NCI-H128 (cell line): ENCODE data around the gene WDFY4.

ENCODE experiments used
- DNase-seq: peaks from one replicate; lab custom pipeline; 2025; ENCODE audit not compliant: unreplicated experiment; lab: John Stamatoyannopoulos, UW

Gene WDFY4

DNA sequence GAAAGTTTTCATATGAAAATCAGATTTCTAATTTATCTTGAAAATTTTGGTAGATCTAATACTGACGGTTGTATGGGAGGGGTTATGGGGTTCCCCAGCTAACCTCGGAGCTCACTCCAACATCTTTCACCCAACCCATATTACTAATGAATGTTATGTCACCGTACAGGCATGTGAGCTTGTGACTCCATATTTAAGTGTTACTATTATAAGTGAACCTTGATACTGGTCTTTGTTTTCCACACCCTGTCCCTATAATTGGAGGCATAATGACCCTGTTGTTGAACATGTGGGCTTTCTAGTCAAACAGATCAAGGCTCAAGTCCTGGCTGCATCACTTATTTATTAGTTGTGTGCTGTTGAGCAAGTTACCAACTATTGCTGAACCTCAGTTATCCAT is 27.2 kb downstream of the WDFY4 start:
- DNase-seq = no peak

DNA sequence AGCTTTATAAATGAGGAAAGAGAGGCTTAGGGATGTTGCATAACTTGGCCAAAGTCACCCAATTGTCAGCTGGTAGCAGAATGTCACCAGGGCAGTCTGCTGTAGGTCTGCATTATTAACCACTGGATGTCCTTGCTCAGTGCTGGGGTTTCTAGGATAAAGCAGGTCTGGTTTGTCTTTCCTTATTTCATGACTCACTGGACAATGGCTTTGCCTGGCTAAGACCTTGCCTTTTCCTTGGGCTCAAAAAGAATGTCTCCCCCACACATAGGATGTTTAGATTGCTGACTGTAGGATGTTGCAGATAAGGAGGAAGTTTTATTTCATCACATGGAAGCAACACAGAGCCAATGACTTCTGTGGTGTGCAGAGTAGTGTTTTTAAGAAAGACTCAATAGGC is 29.4 kb downstream of the WDFY4 start:
- DNase-seq = no peak

DNA sequence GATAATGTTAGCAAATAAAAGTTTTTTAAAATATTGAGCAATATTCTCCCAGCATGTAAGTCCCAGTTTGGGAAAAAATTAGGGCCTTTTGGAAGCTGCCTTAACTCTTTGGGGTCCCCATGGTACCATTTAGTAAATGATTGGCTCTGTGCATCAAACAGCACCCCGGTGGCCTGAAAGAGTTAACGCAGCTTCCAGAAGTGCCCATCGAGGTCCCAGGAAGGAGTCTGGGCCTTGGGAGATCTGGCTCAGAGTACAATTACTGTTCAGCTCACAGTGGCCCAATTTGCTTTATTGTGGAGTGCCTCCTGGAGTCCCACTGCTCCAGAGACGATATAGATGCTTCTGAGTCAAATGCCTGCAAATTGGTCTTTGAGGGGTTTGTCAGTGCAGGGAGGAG is 31.7 kb downstream of the WDFY4 start:
- no peak for DNase-seq

DNA sequence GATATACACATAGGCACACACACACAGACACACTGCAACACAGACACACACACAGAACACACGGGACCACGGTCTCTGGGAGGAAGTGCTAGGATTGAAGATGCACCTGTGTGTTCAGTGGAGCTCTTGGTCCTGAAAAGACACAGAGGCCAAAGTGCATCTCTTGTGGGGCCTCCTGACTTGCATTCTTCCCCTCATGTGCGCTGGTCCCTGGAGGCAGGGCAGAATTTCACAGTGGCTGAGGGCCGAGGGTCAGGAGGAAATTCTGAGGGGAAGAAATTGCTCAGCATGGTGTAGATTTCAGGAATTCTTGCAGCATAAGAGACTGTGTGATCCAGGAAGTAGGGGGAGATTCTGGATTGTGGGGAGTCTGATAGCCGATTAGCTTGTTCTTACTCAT is 35.9 kb downstream of the WDFY4 start:
- DNase-seq = no peak

DNA sequence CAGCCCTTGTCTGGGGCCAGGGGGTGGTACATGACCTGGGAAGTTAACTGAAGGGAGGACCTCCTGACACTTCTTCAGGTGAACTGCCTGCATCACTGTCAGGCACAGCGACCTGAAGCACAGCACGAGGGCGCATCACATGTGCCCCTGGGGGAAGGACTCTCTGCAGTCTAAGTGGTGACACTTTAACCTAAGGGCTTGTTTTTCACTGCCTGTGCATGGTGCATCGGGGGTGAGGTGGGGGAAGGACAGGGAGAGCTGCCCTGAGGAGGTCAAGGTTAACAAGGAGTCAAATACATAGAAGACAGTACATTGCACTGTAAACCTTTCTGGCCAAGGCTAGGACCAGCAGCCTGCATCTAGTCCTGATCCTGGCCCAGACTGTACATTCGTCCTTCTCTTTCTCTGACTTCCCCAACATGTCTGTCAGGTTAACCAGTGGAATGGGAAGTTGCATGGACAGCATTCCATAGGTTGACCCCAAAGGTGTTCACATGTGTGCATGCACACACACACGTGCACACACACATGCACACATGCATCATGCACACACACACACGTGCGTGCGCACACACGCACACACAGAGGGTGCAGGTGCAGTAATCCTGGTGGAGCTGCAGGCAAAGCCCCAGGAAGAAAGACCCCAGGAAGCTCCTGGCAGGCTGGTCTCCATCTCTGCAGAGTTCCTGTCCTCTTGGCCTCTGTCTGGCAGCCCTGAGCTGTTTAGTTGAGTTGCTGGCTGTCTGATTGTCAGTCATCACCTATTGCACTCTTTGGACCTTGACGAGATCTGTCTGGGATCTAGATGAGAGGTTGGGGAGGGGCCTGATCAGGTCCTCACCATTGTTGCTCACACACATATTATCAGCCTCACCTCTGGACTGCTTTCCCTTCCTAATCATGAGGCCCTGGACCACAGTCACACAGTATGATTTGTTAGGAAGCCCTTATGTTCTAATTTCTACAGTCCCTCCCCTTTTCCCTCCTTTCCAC is 37.8 kb downstream of the WDFY4 start:
- no peak for DNase-seq

DNA sequence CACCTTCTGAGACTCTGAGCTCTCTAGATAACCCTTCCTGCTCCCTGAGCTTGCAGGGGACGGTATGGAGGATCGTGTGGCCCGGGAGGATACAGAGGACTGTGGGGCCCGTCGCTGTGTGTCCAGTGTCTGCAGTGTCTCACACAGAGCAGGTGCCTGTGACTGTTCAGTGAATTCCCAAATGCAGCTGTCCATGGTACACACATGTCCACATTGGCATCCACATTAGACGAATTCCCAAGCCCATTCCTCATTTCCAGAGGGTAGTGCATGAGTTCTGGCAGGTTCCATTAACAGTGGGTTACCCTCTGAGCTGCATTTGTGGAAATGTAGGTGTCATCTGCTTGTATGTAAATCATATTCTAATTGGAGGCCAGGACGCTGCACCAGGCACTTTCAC is 39.5 kb downstream of the WDFY4 start:
- DNase-seq = no peak

DNA sequence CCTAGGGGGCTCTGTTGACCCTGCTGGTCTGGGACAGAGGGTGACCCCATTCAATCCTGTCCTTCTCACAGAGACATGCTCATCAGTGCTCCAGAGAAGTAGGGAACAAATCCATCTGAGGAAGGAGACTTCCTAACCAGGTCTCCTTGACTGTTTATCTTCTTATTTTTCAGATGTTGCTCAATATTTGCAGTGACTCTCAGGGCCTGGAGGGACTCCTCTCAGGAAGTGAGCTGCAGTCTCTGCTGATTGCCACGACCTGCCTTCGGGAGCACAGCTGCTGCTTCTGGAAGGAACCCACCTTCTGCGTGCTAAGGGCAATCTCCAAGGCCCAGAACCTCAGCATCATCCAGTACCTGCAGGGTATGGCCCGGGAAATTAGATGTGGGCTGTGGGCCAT is 41.0 kb downstream of the WDFY4 start:
- DNase-seq = no peak

DNA sequence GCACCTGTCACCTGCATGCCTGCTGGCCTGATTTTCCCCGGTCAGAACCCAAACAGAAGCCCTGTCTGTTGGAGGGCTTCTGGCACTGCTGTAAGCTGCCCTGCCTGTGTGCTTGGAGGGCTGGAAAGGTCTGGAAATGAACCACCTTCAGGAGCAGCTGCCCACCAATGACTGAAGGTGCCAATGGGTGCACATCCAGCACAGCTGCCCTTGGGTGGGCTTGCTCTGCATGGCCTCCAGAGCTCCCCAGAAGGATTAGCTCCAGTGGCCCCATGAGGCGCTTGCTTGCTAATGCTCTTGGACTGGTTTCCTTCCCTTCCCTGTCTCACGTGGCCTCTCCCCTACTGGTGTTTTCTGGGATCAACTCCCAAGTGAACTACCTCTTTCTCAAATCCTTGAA is 43.2 kb downstream of the WDFY4 start:
- DNase-seq = no peak

DNA sequence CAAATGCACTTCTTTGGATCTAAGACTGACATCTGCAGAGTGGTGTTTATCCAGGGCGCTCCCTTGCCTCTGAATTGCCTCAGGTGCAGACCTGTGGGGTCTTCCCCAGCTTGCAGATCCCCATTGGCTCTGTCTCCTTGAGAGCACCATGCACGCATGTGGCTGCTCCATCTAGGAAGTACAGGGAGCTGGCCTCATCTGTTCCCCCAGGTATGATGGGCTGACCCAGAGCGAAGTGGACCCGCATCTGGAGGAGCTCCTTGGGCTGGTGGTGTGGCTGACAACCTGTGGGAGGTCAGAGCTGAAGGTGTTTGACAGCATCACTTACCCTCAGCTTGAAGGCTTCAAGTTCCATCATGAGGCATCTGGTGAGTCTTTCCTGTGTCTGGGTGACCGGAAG is 44.5 kb downstream of the WDFY4 start:
- no peak for DNase-seq

DNA sequence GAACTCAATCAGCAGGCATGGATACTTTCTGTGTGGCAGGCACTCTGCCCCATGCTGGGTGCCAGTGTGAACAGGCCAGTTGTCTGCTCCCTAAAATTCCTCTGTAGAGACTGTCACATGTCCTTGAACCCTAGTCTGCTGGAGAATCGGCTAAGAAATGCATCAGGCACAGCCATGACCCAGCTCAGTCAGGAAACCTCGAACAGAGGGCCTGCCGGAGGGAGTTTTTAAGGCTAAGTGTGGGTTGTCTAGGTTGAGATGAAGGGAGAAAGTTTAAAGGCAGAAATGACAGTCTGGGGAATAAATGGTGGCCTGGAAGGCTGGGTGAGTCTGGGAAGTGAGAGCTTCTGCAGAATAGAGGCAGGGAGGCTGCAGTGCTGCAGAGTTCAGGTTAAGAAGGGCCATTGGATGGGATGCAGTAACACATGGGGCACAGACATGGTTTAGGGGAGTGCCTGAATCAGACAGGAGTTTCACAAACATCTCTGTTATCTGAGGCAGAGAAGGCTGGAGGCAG is 45.3 kb downstream of the WDFY4 start:
- DNase-seq = no peak

DNA sequence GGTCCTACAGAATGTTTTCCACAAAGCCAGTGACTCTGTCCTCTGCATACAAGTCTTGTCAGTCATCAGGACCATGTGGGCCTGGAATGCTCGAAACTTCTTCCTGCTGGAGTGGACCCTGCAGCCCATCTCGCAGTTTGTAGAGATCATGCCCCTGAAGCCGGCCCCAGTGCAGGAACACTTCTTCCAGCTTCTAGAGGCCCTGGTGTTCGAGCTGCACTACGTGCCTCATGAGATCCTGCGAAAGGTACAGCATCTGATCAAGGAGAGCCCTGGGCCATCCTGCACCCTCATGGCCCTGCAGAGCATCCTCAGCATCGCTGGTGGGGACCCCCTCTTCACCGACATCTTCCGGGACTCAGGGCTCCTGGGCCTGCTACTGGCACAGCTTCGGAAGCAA is 46.5 kb downstream of the WDFY4 start:
- no peak for DNase-seq

DNA sequence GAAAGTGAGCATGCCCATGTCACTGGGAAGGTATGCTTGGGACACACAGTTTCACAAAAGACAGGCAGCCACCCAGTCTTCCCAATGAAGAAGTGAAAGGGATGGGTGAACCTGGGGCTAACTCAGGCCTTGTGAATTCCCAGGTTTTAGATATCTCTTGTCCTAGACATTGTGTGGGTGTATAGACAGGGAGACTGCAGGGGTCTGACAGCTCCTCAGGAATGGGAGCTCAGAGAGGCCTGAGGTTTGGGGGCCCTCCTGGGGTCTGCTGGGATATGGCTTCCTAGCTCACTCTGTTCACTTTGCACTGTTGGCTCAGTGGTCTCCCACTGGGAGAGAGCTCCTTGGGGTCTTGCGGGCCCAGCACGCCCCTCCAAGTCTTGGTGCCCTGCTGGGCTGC is 47.0 kb downstream of the WDFY4 start:
- no peak for DNase-seq

DNA sequence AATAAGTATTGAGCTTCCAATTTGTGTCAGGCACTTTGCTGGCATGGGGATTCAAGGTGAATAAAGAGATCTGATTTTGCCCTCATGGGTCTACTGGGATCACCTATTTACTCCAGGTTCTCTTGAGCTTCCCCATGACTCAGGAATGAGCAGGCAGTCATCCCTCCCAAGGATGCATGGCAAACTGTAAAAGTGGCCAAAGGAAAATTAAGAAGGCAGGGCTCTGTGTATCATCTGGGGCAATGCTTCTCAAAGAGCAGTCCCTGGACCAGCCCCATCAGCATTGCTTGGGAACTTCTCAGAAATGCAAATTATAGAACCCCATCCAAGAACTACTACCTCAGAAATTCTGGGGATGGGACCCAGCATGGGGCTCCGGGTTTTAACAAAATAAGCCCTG is 48.7 kb downstream of the WDFY4 start:
- no peak for DNase-seq

DNA sequence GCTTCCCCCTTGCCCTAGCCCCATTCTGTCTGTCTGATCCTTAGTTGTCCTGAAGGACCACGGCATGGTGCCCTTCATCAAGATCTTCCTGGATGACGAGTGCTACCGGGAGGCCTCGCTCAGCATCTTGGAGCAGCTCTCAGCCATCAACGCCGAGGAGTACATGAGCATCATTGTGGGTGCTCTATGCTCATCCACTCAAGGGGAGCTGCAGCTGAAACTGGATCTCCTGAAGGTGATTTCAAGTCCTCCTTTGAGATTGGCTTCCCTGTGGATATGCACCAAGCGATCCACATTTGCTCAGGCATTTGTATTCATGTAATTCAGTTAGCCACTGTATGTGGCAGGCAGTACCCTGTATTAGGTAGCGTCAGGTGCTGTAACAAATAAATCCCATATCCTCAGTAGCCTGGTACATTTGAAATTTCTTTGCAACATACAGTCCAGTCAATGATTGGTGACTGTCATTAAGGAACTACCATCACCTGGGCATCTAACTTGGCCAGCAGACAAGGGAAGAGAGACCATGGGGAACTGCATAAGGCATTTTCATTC is 51.2 kb downstream of the WDFY4 start:
- DNase-seq = no peak

DNA sequence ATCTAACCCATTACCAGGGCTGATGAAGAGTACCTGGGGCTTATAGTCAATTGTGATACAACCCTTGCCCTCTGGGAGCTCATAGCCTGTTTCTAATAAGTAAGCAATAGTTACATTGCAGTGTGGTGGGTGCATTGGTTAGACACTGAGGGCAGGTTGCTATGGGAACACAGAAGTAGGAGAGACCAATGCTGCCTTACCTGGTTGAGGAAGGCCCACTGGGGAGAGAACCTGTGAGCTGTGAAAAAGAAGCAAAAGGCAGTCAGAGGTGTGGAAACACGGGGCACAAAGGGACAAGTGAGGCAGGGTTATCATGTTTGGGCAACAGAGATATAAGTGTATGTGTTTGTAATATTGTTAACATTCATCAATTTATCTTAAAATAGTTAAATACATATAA is 51.9 kb downstream of the WDFY4 start:
- no peak for DNase-seq

DNA sequence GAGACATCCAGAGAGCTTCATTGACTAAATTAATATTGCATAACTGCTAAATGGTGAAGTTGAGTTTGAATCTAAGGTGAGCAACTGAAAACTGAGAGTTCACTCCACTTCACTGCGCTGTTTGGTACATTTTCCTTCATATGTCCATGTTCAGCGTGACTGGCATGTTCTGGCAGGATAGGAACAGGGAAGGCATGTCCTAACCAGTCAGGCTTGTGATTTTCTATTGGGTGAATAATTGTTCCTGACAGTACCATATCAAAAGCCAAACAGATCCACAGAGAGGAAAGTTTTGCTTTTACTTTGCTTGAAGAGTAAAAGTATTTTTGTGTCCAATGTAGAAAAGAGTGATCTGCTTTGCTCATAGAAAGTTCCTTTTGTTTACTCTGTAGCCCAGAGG is 53.2 kb downstream of the WDFY4 start:
- DNase-seq = no peak

DNA sequence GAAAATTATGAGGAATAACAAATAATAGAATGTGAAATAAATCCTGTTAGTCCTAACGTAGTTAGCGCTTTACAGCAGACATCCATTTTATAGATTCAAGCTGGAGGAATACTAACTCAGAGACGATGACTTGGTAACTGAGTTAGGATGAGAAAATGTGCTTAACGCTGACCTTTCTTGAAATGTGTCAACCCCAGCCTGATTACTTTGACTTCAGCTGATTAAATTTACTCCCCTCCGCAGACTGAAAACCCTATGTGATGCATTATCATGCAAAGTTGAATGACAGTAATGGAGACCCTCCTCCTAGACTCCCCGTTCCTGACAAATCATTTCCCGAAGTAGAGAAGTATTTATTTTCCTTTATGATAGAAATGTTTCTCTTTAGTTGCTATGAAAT is 54.5 kb downstream of the WDFY4 start:
- DNase-seq = no peak

DNA sequence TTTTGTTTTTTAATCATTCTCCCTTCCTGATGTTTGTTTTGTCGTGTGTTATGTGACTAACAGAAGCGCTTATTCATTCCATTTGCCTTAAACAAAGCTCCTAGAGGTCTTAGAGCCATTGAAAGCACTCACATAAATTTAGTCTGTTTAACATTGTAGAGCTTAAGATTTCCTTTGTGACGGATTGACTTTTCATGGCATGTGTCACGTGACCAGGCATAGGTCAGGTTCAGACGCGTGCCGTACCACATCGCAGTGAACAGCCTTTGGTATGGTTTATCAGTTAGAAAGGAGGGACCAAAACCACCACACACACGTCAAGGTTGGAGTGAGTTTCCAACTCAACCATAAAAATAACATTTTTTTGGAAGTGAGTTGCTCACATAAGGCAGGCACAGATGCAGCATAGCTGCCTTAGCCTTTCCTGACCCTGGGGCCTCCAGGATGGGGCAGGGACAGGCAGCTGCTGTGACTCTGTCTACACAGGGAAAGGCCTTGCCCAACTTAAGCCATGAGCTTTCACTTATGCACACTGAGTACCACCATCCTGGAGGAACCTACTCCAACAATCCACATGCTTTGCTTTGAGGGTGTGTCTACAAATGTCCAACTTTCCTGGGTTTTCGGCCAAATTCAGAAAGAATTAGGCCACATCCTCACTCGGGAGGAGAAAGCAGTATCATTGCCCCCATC is 55.5 kb downstream of the WDFY4 start:
- DNase-seq = no peak

DNA sequence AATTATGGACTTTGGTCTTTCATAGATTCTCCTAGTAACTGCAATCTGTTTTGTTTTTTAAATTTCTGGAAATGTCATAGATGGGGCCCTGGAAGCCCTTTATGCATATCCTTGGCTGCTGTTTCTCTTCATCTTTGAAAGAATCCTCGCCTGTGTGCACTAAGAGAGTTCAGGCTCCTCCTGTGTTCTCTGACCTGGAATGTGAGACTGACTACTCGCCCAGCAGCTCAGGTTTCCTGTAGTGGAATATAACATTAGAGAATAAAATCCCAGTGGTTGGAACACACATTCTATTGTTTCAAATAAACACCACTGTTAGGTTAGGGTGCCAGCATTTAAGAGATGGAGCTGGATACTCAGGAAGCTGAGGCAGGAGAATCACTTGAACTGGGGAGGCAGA is 56.3 kb downstream of the WDFY4 start:
- DNase-seq = no peak

DNA sequence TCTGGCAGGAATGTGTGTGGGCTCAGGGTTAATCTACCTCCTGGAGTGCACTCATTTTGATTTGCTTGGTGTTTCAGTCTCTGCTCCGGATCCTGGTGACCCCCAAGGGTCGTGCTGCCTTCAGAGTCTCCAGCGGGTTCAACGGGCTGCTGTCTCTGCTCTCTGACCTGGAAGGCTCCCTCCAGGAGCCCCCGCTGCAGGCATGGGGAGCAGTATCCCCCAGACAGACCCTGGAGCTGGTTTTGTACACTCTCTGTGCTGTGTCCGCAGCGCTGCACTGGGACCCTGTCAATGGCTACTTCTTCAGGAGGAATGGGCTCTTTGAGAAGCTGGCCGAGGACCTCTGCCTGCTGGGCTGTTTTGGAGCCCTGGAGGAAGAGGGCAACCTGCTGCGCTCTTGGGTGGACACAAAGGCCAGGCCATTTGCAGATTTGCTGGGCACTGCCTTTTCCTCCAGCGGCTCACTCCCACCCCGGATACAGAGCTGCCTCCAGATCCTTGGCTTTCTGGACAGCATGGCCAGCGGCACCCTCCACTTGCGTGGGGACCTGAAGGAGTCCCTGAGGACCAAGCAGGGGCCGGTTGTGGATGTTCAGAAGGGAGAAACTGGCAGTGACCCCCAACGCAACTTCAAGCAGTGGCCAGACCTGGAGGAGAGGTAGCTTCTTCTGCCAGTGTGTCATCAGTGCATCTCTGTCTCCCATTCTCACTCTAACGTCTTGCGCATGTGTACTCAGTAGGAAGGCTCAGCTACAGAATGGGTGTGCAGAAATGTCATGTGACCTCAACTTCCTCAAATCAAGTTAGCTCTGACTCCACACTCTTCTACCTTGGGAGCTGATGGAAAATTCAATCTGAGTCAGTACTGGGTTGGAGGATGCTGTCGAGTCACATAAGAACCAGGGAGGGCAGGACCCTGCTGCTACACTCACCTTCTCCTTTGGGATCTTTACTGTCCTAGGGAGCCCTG is 58.5 kb downstream of the WDFY4 start:
- DNase-seq = no peak

DNA sequence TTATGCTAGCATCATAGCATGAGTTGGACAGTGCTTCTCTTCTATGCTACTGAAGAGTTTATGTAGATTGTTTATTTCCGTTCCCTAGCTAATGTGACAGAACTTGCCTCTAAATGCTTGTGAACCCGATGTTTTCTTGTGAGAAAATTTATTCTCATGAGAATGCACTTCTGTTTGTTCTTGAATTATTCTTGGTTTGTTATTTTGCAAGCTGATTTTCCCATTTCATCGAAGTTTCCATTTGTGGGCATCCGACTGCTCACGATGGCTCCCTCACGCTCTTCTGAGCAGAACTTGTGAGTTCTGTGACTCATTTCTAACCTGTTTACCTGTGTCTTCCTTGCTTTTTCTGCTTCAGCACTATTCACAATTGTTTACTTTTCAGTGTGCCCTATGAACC is 59.9 kb downstream of the WDFY4 start:
- no peak for DNase-seq
